A673 (cell line): ENCODE results near the gene CR1.

Experiments
- EZH2 ChIP-seq: fragments of 200-600 bp; sonication (generic); IDR thresholded peaks from 2 replicates; pipeline ENCODE4 v1.6.1; 2017; ENCODE audit warnings: borderline replicate concordance, low read depth, mild to moderate bottlenecking, mixed read lengths, antibody characterized with exemption, low read length; ENCODE audit not compliant: poor library complexity, severe bottlenecking
- TF ChIP-seq, protein P1 (sequence below): fragments of 300-800, 200-600 bp; sonication (generic); conservative IDR thresholded peaks from 2 replicates; pipeline ENCODE4 v1.5.1; 2017; ENCODE audit warnings: low read depth, mild to moderate bottlenecking, antibody characterized with exemption, low read length, moderate library complexity, mixed read lengths

DNA sequence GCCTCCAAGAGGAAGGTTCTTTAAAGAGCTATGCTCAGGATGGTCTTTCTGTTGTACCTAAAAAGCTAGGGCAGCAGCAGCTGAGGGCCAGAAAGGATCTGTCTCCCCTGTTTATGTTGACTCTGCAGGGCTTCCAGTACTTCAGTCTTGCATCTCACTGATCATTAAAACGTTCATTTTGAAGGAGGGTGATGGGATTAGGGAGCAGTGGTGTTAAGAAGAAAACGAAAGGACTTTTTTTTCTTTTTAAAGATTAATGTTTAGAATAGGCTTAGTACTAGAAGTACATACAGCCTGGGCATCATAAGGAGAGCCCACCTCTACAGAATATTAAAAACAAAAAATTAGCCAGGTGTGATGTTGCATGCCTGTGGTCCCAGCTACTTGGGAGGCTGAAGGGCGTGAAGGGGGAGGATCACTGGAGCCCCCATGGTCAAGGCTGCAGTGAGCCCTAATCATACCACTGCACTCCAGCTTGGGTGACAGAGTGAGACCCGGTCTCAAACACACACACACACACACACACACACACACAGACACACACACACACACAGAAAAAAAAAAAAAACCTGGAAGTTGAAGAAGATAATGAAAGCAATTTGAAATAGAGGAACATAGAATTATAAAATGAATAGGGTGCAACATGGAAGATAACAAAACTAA lies 151.8 kb downstream of the CR1 start:
- TF ChIP-seq, protein P1, sequence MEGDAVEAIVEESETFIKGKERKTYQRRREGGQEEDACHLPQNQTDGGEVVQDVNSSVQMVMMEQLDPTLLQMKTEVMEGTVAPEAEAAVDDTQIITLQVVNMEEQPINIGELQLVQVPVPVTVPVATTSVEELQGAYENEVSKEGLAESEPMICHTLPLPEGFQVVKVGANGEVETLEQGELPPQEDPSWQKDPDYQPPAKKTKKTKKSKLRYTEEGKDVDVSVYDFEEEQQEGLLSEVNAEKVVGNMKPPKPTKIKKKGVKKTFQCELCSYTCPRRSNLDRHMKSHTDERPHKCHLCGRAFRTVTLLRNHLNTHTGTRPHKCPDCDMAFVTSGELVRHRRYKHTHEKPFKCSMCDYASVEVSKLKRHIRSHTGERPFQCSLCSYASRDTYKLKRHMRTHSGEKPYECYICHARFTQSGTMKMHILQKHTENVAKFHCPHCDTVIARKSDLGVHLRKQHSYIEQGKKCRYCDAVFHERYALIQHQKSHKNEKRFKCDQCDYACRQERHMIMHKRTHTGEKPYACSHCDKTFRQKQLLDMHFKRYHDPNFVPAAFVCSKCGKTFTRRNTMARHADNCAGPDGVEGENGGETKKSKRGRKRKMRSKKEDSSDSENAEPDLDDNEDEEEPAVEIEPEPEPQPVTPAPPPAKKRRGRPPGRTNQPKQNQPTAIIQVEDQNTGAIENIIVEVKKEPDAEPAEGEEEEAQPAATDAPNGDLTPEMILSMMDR, result no peak
- no peak for TF ChIP-seq EZH2
